Esophagus squamous epithelium (tissue), 4 donors: ENCODE results near the gene LCN10.
A peak's percentile ranks its signal among the peaks of the same experiment; 100 is the strongest.

Source experiments
- POLR2A ChIP-seq, 4 donors: fragments of 450-650 bp; IDR thresholded peaks; one replicate each; pipeline ENCODE4 v1.6.1; 2017; ENCODE audit warnings: antibody characterized with exemption in 4 of 4, mild to moderate bottlenecking in 4 of 4, moderate library complexity in 3 of 4
- TF ChIP-seq, protein P1 (sequence below), 6 experiments: fragments of 450-650 bp in 4 of 6; fragments of 200-600 bp in 2 of 6; sonication (generic) in 2 of 6; IDR thresholded peaks; one replicate each; pipeline ENCODE4 v1.5.1; 2016 to 2019; ENCODE audit warnings: antibody characterized with exemption in 6 of 6, mild to moderate bottlenecking in 4 of 6, moderate library complexity in 4 of 6

DNA sequence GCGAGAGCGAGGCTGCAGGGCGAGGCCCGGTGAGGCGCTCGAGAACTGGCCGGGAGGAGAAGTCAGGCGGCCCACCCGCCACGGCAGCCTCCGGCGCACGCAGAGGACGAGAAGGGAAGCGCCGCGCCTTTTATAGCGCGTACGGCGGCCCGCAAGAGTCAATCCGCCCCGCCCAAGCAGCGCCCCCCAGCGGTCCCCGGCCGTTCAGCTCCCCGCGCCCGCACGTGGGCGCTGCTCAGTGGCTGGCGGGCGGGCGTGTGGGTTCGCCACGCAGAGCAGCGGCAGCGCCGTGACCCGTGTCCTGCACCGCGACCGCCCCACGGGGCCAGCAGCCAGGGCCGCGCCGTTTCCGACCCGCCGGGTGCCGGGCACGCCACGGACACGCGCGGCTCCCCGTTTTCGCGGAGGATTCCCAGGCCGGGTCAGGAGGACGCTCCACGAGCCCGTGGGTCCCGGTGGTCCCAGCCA is 14.6 kb downstream of the LCN10 start:
- TF ChIP-seq, protein P1, sequence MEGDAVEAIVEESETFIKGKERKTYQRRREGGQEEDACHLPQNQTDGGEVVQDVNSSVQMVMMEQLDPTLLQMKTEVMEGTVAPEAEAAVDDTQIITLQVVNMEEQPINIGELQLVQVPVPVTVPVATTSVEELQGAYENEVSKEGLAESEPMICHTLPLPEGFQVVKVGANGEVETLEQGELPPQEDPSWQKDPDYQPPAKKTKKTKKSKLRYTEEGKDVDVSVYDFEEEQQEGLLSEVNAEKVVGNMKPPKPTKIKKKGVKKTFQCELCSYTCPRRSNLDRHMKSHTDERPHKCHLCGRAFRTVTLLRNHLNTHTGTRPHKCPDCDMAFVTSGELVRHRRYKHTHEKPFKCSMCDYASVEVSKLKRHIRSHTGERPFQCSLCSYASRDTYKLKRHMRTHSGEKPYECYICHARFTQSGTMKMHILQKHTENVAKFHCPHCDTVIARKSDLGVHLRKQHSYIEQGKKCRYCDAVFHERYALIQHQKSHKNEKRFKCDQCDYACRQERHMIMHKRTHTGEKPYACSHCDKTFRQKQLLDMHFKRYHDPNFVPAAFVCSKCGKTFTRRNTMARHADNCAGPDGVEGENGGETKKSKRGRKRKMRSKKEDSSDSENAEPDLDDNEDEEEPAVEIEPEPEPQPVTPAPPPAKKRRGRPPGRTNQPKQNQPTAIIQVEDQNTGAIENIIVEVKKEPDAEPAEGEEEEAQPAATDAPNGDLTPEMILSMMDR (IDR thresholded peaks at IDR 0.05) = peak; percentile 76 to 99 (median 98)
- TF ChIP-seq POLR2A (IDR thresholded peaks at IDR 0.05) = peak; percentile 65 to 100 (median 98)
